Adrenal gland (tissue), 12 donors: ENCODE measurements around the gene CRTAP. TPM values are rescaled to one million over a fixed set of nuclear protein-coding genes. Genes with fewer than 3 reads are reported as not detected.

Experiments used
- DNase-seq, 7 donors: peaks; one replicate each; pipeline ENCODE4 v3.0.0-alpha.2; 2019 to 2020
- H3K27ac ChIP-seq, 5 donors: fragments of 200-600 bp; sonication (generic) in 4 of 5; 1 replicate in 3 of 5; 2 replicates in 2 of 5; pipeline versions ENCODE4 v1.5.1 to v1.8.0; 2016 to 2020; ENCODE audit warnings: mild to moderate bottlenecking in 1 of 5
- H3K27me3 ChIP-seq: fragments of 200-600 bp; 2 replicates; pipeline ENCODE4 v1.8.0; 2021
- H3K36me3 ChIP-seq, 2 donors: fragments of 200-600 bp; replicated peaks in 1 of 2; 1 replicate in 1 of 2; 2 replicates in 1 of 2; pipeline versions ENCODE4 v1.5.1 to v1.8.0; 2018 to 2022
- H3K4me1 ChIP-seq, 2 donors: fragments of 200-600 bp; replicated peaks in 1 of 2; 1 replicate in 1 of 2; 2 replicates in 1 of 2; pipeline versions ENCODE4 v1.5.1 to v1.8.0; 2018 to 2021
- H3K4me3 ChIP-seq, 4 donors: fragments of 200-600 bp; sonication (generic) in 3 of 4; one replicate each; pipeline ENCODE4 v1.5.1; 2016 to 2018
- H3K9me3 ChIP-seq, 3 donors: fragments of 200-600 bp; sonication (generic) in 1 of 3; replicated peaks in 1 of 3; 1 replicate in 2 of 3; 2 replicates in 1 of 3; pipeline versions ENCODE4 v1.5.1 to v1.8.0; 2016 to 2021
- POLR2A ChIP-seq, 2 donors: fragments of 450-650 bp; IDR thresholded peaks; one replicate each; pipeline ENCODE4 v1.6.1; 2017; ENCODE audit warnings: antibody characterized with exemption in 2 of 2, mild to moderate bottlenecking in 2 of 2, moderate library complexity in 1 of 2
- WGBS, 4 donors: extraction: QIAGEN DNeasy Blood & Tissue Kit in 2 of 4; methylation state at CpG; one replicate each; pipeline versions ENCODE4 v1.1.5 to v1.1.7; 2013 to 2017; 5-methylcytosine and 5-hydroxymethylcytosine counted together
- intact Hi-C, 2 donors: fragments of 100-400 bp; cut with DNase I; formaldehyde crosslinking; loops; one replicate each; pipeline versions ENCODE4 v1.14.1 to v1.15.0; 2022 to 2023
- polyA plus RNA-seq, 3 donors: library from polyadenylated mRNA; stranded (reverse); fragments of 200-250 nt in 2 of 3; fragments of 350-450 nt in 1 of 3; fragmentation: Illumina TruSeq in 1 of 3; extraction: RNeasy Lipid Tissue Mini Kit (QIAGEN cat#74804) in 1 of 3; gene quantifications; one replicate each; pipeline ENCODE4 v1.2.3, GENCODE V29; 2013 to 2014
- total RNA-seq, 9 donors: library from RNA; depleted of rRNA in 4 of 9; stranded (reverse); fragments of >200 nt in 4 of 9; fragments of 120-200 nt in 1 of 9; fragmentation: NEBNext Ultra II Directional in 1 of 9; extraction: Animal tissue kit (Norgen Biotek cat#: 25700) in 1 of 9; gene quantifications; one replicate each; pipeline versions ENCODE4 v1.1.0 to v1.2.4, GENCODE V29; 2013 to 2023
- TF ChIP-seq, protein P1 (sequence below), 6 experiments: fragments of 450-650 bp in 4 of 6; fragments of 200-600 bp in 2 of 6; sonication (generic) in 1 of 6; IDR thresholded peaks; 1 replicate in 5 of 6; 2 replicates in 1 of 6; pipeline versions ENCODE4 v1.5.1 to v1.8.0; 2016 to 2021; ENCODE audit warnings: antibody characterized with exemption in 6 of 6, mild to moderate bottlenecking in 2 of 6, moderate library complexity in 1 of 6
- donor health status: healthy with polysubstance abuse.
- donor health status: Bipolar disorder and iron deficiency.
- donor health status: DM: yes; HTN: yes; CAD: no.
- donor health status: DM: no; HTN: no; CAD: no.
- donor health status: DM: no; HTN: no; CAD: no.
- donor health status: DM: yes; HTN: yes; CAD: no.

CRTAP gene
- total and polyA plus RNA-seq, 12 donors: 64.5 to 677 (median 282) TPM

GRCh38 chr3:33145901-33146580, 32.2 kb downstream of the CRTAP start:
- peaks cover 0 to 7% of the 10 kb centered on the region in 2 donors for H3K4me1 ChIP-seq
- TF ChIP-seq, protein P1, sequence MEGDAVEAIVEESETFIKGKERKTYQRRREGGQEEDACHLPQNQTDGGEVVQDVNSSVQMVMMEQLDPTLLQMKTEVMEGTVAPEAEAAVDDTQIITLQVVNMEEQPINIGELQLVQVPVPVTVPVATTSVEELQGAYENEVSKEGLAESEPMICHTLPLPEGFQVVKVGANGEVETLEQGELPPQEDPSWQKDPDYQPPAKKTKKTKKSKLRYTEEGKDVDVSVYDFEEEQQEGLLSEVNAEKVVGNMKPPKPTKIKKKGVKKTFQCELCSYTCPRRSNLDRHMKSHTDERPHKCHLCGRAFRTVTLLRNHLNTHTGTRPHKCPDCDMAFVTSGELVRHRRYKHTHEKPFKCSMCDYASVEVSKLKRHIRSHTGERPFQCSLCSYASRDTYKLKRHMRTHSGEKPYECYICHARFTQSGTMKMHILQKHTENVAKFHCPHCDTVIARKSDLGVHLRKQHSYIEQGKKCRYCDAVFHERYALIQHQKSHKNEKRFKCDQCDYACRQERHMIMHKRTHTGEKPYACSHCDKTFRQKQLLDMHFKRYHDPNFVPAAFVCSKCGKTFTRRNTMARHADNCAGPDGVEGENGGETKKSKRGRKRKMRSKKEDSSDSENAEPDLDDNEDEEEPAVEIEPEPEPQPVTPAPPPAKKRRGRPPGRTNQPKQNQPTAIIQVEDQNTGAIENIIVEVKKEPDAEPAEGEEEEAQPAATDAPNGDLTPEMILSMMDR (IDR thresholded peaks at IDR 0.05): no peak
- no peak for TF ChIP-seq POLR2A (IDR thresholded peaks at IDR 0.05)
- intact Hi-C loops: no loop called here
- no peak for DNase-seq
- H3K36me3 ChIP-seq: peaks cover 0 to 21% of the 10 kb centered on the region in 2 donors
- no peaks in the 10 kb centered on the region for H3K9me3 ChIP-seq
- no peak overlapping the region for H3K4me3 ChIP-seq
- H3K27me3 ChIP-seq: no peaks in the 10 kb centered on the region
- no peak overlapping the region for H3K27ac ChIP-seq
- WGBS, 4 donors: 83 to 90% (median 87%) methylated on average over 8 to 9 of the region's 9 CpGs

DNA sequence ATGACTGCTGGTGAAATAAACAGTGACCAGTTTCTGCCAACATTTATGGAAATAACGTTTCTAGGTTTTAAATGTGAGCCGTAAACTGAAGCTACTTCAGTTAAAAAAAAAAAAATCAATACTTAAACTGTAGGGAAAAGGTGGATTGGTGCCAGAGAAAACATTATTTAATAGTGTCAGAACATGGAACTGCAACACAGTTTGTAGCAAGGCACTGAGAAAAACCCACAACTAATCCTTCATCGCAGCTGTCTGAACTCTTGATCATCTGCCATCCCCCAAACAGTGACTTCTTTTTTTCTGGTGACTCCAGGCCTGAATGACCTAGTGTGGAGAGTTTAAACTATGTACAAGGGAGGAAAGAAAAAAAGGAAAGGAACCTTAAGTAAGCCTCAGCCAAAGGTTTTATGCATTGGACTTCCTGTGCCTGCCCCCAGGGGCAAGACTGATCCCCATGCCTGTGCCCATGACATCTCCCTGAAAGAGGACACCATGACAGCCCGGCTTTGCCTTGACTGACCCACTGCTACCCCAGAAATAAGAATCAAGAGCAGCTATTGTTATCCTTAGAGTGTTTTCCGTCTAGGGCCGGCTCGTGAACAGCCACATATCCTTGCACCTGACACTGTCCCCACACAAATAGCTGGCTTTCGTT, 33.1 kb downstream of the CRTAP start:
- WGBS, 4 donors: 57 to 69% (median 62%) methylated on average over 8 of the region's 8 CpGs
- Histone ChIP-seq H3K4me3 (no peak overlapping the region), H3K27me3 (no peaks in the 10 kb centered on the region), H3K36me3 (peaks cover 0 to 16% of the 10 kb centered on the region in 2 donors), H3K9me3 (no peaks in the 10 kb centered on the region), H3K4me1 (peaks cover 0 to 7% of the 10 kb centered on the region in 2 donors), H3K27ac (no peak overlapping the region)
- intact Hi-C loops: no loop called here
- no peak for TF ChIP-seq POLR2A (IDR thresholded peaks at IDR 0.05)
- TF ChIP-seq, protein P1 (IDR thresholded peaks at IDR 0.05): peak in 2 of 6 experiments; percentile 9 to 22
- no peak for DNase-seq

DNA sequence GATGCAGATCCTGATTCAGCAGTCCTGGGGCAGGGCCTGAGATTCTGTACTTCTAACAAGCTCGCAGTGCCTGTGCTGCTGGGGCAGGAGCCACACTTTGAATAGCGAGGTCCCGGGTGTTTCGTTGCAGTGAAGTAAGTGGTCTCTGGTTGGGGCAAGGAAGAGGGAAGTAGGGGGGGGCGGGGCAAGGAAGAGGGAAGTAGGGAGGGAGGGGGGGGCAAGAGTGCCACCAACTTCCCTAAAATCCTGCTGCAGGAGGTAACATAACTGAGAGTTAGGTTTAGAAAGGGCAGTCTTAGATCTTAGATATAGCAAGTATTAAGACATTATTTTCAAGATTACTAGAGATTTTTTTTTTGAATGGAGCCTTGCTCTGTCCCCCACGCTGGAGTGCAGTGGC, 35.5 kb downstream of the CRTAP start:
- peak in 1 of 7 donors; percentile 11 for DNase-seq
- Histone ChIP-seq H3K36me3 (no peaks in the 10 kb centered on the region), H3K9me3 (no peaks in the 10 kb centered on the region), H3K4me1 (peaks cover 0 to 7% of the 10 kb centered on the region in 2 donors), H3K4me3 (no peak overlapping the region), H3K27ac (no peak overlapping the region), H3K27me3 (no peaks in the 10 kb centered on the region)
- intact Hi-C loops: no loop called here
- 72 to 79% (median 78%) methylated on average over 1 to 6 of the region's 6 CpGs for WGBS, 4 donors
- TF ChIP-seq, protein P1 (IDR thresholded peaks at IDR 0.05): no peak
- no peak for TF ChIP-seq POLR2A (IDR thresholded peaks at IDR 0.05)

GRCh38 chr3:33152363-33153360, 38.8 kb downstream of the CRTAP start:
- WGBS, 4 donors: 91 to 94% (median 92%) methylated on average over 12 to 19 of the region's 19 CpGs
- Histone ChIP-seq H3K9me3 (no peaks in the 10 kb centered on the region), H3K4me3 (no peak overlapping the region), H3K27me3 (no peaks in the 10 kb centered on the region), H3K4me1 (no peaks in the 10 kb centered on the region), H3K27ac (no peak overlapping the region), H3K36me3 (no peaks in the 10 kb centered on the region)
- intact Hi-C loops: no loop called here
- DNase-seq: no peak
- TF ChIP-seq POLR2A (IDR thresholded peaks at IDR 0.05): no peak
- TF ChIP-seq, protein P1 (IDR thresholded peaks at IDR 0.05): no peak
